ENCODE results near the gene PRPS1. TPM values are rescaled to one million over a fixed set of nuclear protein-coding genes. Genes with fewer than 3 reads are reported as not detected.

Gene PRPS1
- total RNA-seq, 1 experiment from 2014 or later, result 87.3 TPM

DNA sequence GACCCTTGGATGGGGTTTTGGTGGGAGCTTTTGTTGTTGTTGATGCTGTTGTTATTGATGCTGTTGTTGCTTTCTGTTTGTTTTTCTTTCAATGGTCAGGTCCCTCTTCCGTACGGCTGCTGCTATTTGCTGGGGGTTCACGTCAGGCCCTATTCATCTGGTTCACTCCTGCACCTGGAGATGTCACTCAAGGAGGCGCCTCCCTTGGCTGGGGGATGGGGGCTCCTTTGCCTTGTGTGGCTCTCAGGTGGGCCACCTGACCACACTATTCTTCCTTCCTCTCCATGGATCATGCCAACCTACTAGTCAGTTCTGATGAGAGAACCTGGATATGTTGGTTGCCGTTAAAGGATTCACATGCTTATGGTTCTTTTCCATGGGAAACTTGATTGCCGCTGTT, 39.1 kb upstream of the PRPS1 start:
- ChIA-PET POLR2A (ENCODE audit: low non-redundant PET) (no interaction called here), CTCF (no interaction called here)
- Histone ChIP-seq H3K27ac (ENCODE audit: low read depth, low read length, poor library complexity, severe bottlenecking) (no peak overlapping the region), H3K4me1 (ENCODE audit: insufficient read depth, low read length, poor library complexity, severe bottlenecking) (no peaks in the 10 kb centered on the region), H3K36me3 (ENCODE audit: insufficient read depth, low read length, poor library complexity, severe bottlenecking) (no peaks in the 10 kb centered on the region), H3K9me3 (ENCODE audit: low read depth, low read length, poor library complexity, severe bottlenecking) (no peaks in the 10 kb centered on the region), H3K4me3 (ENCODE audit: low read depth, low read length, poor library complexity, severe bottlenecking) (no peak overlapping the region), H3K27me3 (replicated peaks; ENCODE audit: insufficient read depth, low read depth, low read length, poor library complexity) (no peaks in the 10 kb centered on the region)
- DNase-seq (ENCODE audit: low spot score), result no peak
- intact Hi-C loops (cut with micrococcal nuclease; ENCODE audit: unreplicated experiment), result no loop called here
- TF ChIP-seq, protein P1, sequence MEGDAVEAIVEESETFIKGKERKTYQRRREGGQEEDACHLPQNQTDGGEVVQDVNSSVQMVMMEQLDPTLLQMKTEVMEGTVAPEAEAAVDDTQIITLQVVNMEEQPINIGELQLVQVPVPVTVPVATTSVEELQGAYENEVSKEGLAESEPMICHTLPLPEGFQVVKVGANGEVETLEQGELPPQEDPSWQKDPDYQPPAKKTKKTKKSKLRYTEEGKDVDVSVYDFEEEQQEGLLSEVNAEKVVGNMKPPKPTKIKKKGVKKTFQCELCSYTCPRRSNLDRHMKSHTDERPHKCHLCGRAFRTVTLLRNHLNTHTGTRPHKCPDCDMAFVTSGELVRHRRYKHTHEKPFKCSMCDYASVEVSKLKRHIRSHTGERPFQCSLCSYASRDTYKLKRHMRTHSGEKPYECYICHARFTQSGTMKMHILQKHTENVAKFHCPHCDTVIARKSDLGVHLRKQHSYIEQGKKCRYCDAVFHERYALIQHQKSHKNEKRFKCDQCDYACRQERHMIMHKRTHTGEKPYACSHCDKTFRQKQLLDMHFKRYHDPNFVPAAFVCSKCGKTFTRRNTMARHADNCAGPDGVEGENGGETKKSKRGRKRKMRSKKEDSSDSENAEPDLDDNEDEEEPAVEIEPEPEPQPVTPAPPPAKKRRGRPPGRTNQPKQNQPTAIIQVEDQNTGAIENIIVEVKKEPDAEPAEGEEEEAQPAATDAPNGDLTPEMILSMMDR (conservative IDR thresholded peaks at IDR 0.05; ENCODE audit: low read depth, low read length), result no peak
- no peak for TF ChIP-seq EZH2 (IDR thresholded peaks at IDR 0.05; ENCODE audit: borderline replicate concordance, low read depth, low read length, poor library complexity, severe bottlenecking)
- BruUV-seq (replicated peaks), result no TSS peak

DNA sequence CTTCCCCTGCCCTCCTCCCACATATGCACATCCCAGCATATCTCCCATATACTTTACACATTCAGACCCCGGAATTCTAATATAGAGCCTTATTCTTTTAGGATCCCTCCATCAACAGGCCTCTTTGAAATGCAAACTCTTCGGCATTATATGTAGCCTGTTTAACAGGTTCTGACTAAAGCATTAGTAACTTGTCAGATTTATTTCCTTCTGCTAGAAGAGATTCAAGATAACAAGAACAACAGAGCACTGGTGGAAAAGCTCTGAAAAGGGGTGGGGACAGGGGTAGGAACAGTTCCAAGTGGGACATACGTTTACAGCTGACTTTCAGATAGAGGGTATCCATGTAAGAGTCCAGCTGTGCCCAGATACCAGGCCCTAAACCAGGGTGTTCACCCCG, 31.7 kb upstream of the PRPS1 start:
- BruUV-seq (replicated peaks), result no TSS peak
- Histone ChIP-seq H3K36me3 (ENCODE audit: insufficient read depth, low read length, poor library complexity, severe bottlenecking) (no peaks in the 10 kb centered on the region), H3K9me3 (ENCODE audit: low read depth, low read length, poor library complexity, severe bottlenecking) (no peaks in the 10 kb centered on the region), H3K4me3 (ENCODE audit: low read depth, low read length, poor library complexity, severe bottlenecking) (no peak overlapping the region), H3K4me1 (ENCODE audit: insufficient read depth, low read length, poor library complexity, severe bottlenecking) (no peaks in the 10 kb centered on the region), H3K27ac (ENCODE audit: low read depth, low read length, poor library complexity, severe bottlenecking) (no peak overlapping the region), H3K27me3 (replicated peaks; ENCODE audit: insufficient read depth, low read depth, low read length, poor library complexity) (peaks cover 3% of the 10 kb centered on the region)
- POLR2A ChIA-PET (ENCODE audit: low non-redundant PET), result interaction anchor here (0.5 kb wide), 1 partner anchor 7 kb away, joined by 4 read pairs; no protein-coding TSS in a partner anchor
- TF ChIP-seq EZH2 (IDR thresholded peaks at IDR 0.05; ENCODE audit: borderline replicate concordance, low read depth, low read length, poor library complexity, severe bottlenecking), result no peak
- TF ChIP-seq, protein P1 (conservative IDR thresholded peaks at IDR 0.05; ENCODE audit: low read depth, low read length), result no peak
- CTCF ChIA-PET, result no interaction called here
- DNase-seq (ENCODE audit: low spot score), result no peak
- intact Hi-C loops (cut with micrococcal nuclease; ENCODE audit: unreplicated experiment), result no loop called here

DNA sequence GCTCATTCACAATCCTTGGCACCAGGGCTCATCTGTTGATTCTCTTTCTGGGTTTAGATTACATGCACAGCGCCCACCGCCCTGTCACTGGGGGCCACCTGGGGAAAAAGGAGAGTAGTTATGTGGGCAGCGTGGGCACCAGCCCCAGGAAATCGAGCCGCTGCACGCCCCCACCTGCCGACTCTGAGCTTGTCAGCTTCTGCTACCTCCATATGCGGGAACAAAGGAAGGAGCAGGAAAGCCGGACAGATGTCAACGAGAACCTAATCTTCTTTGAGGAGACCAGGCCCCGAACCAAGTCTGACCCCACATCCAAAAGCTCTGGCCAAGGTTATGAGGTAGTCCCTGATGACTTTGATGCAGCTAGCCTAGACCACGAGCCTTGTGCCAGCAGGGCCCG, 31.0 kb upstream of the PRPS1 start:
- CTCF ChIA-PET, result no interaction called here
- Histone ChIP-seq H3K4me3 (ENCODE audit: low read depth, low read length, poor library complexity, severe bottlenecking) (no peak overlapping the region), H3K9me3 (ENCODE audit: low read depth, low read length, poor library complexity, severe bottlenecking) (no peaks in the 10 kb centered on the region), H3K27me3 (replicated peaks; ENCODE audit: insufficient read depth, low read depth, low read length, poor library complexity) (peaks cover 3% of the 10 kb centered on the region), H3K36me3 (ENCODE audit: insufficient read depth, low read length, poor library complexity, severe bottlenecking) (no peaks in the 10 kb centered on the region), H3K4me1 (ENCODE audit: insufficient read depth, low read length, poor library complexity, severe bottlenecking) (no peaks in the 10 kb centered on the region), H3K27ac (ENCODE audit: low read depth, low read length, poor library complexity, severe bottlenecking) (no peak overlapping the region)
- intact Hi-C loops (cut with micrococcal nuclease; ENCODE audit: unreplicated experiment), result no loop called here
- BruUV-seq (replicated peaks), result no TSS peak
- DNase-seq (ENCODE audit: low spot score), result no peak
- no peak for TF ChIP-seq EZH2 (IDR thresholded peaks at IDR 0.05; ENCODE audit: borderline replicate concordance, low read depth, low read length, poor library complexity, severe bottlenecking)
- TF ChIP-seq, protein P1 (conservative IDR thresholded peaks at IDR 0.05; ENCODE audit: low read depth, low read length), result no peak
- POLR2A ChIA-PET (ENCODE audit: low non-redundant PET), result no interaction called here

Measured in A673 (cell line).